DND-41 (cell line): ENCODE results near the gene ZNF536.
"Not testable (repeated sequence)": the region's sequence is repeated elsewhere in the genome, so short reads cannot be mapped to it uniquely, and the experiment has no call there.

ENCODE experiments used
- ATAC-seq: fragments of 200-7000 bp; cut with Tn5 transposase; 3 replicates; pipeline ENCODE4 v1.9.1; 2021; ENCODE audit warnings: low read depth; ENCODE audit not compliant: insufficient read depth
- DNase-seq: peaks from one replicate; pipeline ENCODE4 v3.0.0-alpha.2; 2020
- H2AFZ ChIP-seq: 2 replicates; pipeline ENCODE4 v1.6.0; 2012; ENCODE audit warnings: low read depth, low read length
- H3K27ac ChIP-seq: 2 replicates; pipeline ENCODE4 v1.5.1; 2012; ENCODE audit warnings: low read length, inconsistent platforms
- H3K27me3 ChIP-seq: fragments of 200-600 bp; sonication (generic); 2 replicates; pipeline ENCODE4 v1.6.0; 2012; ENCODE audit warnings: low read length, mild to moderate bottlenecking, inconsistent platforms; ENCODE audit not compliant: insufficient read depth, poor library complexity
- H3K36me3 ChIP-seq: 2 replicates; pipeline ENCODE4 v1.5.1; 2012; ENCODE audit warnings: low read length, inconsistent platforms; ENCODE audit not compliant: insufficient read depth
- H3K4me1 ChIP-seq: 2 replicates; pipeline ENCODE4 v1.5.1; 2012; ENCODE audit warnings: mild to moderate bottlenecking, low read length; ENCODE audit not compliant: insufficient read depth
- H3K4me2 ChIP-seq: 2 replicates; pipeline ENCODE4 v1.6.0; 2012; ENCODE audit warnings: mild to moderate bottlenecking, moderate library complexity, low read length, inconsistent platforms; ENCODE audit not compliant: insufficient read depth
- H3K4me3 ChIP-seq, 2 experiments: fragments of 200-600 bp in 1 of 2; shearing (Covaris generic) in 1 of 2; 2 replicates each; pipeline ENCODE4 v1.5.1; 2012 to 2016; ENCODE audit warnings: inconsistent platforms in 2 of 2, low read length in 2 of 2, mild to moderate bottlenecking in 2 of 2, low read depth in 1 of 2, moderate library complexity in 1 of 2
- H3K79me2 ChIP-seq: 2 replicates; pipeline ENCODE4 v1.6.0; 2012; ENCODE audit warnings: low read length, inconsistent platforms; ENCODE audit not compliant: insufficient read depth
- H3K9ac ChIP-seq: 2 replicates; pipeline ENCODE4 v1.6.0; 2012; ENCODE audit warnings: low read depth, mild to moderate bottlenecking, inconsistent platforms, low read length, moderate library complexity
- H3K9me3 ChIP-seq: 2 replicates; pipeline ENCODE4 v1.5.1; 2012; ENCODE audit warnings: low read length, moderate library complexity, mild to moderate bottlenecking, inconsistent platforms; ENCODE audit not compliant: insufficient read depth, severe bottlenecking
- H4K20me1 ChIP-seq: 2 replicates; pipeline ENCODE4 v1.6.0; 2012; ENCODE audit warnings: low read length; ENCODE audit not compliant: insufficient read depth
- CTCF ChIP-seq: IDR thresholded peaks from 2 replicates; pipeline ENCODE4 v1.5.1; 2012; ENCODE audit warnings: borderline replicate concordance, low read length, moderate library complexity, mild to moderate bottlenecking; ENCODE audit not compliant: poor library complexity, severe bottlenecking; ENCODE audit errors: extremely low read depth
- EZH2 ChIP-seq: IDR thresholded peaks from 3 replicates; pipeline ENCODE4 v1.6.1; 2012; ENCODE audit warnings: borderline replicate concordance, low read depth, mild to moderate bottlenecking, moderate library complexity, low read length, inconsistent platforms; ENCODE audit not compliant: severe bottlenecking

The ZNF536 gene

DNA sequence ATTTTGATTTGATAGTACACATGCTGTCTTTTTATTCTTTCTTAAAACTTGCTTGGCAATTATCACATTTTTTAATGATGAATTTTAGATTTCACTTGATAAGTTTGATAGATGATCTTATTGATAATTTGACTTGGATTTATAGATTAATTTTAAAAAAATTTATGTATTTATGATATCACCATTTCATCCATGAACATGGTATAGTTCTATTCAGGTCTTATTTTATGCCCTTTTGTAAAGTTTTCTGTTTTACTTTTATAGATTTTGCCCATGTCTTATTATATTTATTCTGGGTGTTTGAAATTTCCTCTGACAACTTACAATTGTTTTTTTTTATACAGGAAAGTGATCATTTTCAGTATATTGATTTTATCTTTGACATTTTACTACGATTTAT, 39.5 kb downstream of the ZNF536 start:
- DNase-seq (no peak), ATAC-seq (no peak)
- Histone ChIP-seq H3K36me3 (no peaks in the 10 kb centered on the region), H3K27ac (no peak overlapping the region), H3K79me2 (no peaks in the 10 kb centered on the region), H3K9ac (no peak overlapping the region), H3K4me1 (no peaks in the 10 kb centered on the region), H3K4me3 (no peak overlapping the region), H3K4me2 (no peak overlapping the region), H3K9me3 (no peaks in the 10 kb centered on the region), H4K20me1 (no peaks in the 10 kb centered on the region), H3K27me3 (no peaks in the 10 kb centered on the region), H2AFZ (no peak overlapping the region)
- TF ChIP-seq EZH2 (no peak), CTCF (no peak)

DNA sequence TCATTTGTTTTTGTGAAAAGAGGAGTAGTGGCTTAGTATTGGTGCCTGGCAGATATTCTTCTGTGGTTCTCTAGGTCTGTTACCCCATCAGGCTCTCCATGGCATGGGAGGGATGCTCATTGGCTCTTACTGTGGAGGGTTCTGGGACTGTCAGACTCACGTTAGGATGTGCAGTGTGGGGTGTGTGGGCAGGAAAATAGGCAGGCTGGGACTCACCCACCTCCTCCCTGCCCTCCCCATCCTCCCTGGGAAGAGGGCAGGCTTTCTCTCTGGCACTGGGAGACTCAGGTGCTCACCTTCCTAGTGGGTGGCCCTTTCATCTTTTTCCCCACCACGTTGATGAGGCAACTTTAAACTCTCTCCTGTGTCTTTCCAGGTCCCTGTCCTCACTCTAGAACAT, 44.2 kb downstream of the ZNF536 start:
- H3K79me2 ChIP-seq: no peaks in the 10 kb centered on the region
- DNase-seq (no peak), ATAC-seq (no peak)
- H3K4me1 ChIP-seq: no peaks in the 10 kb centered on the region
- H3K4me3 ChIP-seq: no peak overlapping the region
- no peaks in the 10 kb centered on the region for H3K36me3 ChIP-seq
- H3K9me3 ChIP-seq: no peaks in the 10 kb centered on the region
- H3K9ac ChIP-seq: no peak overlapping the region
- no peak for TF ChIP-seq CTCF
- no peak for TF ChIP-seq EZH2
- no peak overlapping the region for H2AFZ ChIP-seq
- H3K27ac ChIP-seq: no peak overlapping the region
- no peaks in the 10 kb centered on the region for H4K20me1 ChIP-seq
- H3K4me2 ChIP-seq: no peak overlapping the region
- no peaks in the 10 kb centered on the region for H3K27me3 ChIP-seq

GRCh38 chr19:30417166-30417565, 45.0 kb downstream of the ZNF536 start:
- not testable (repeated sequence) for H3K4me3 ChIP-seq, DNase-seq, H3K27ac ChIP-seq, ATAC-seq, H3K36me3 ChIP-seq, H3K4me2 ChIP-seq, H4K20me1 ChIP-seq, H3K9me3 ChIP-seq, H3K27me3 ChIP-seq, H3K79me2 ChIP-seq, H2AFZ ChIP-seq, H3K4me1 ChIP-seq, H3K9ac ChIP-seq

DNA sequence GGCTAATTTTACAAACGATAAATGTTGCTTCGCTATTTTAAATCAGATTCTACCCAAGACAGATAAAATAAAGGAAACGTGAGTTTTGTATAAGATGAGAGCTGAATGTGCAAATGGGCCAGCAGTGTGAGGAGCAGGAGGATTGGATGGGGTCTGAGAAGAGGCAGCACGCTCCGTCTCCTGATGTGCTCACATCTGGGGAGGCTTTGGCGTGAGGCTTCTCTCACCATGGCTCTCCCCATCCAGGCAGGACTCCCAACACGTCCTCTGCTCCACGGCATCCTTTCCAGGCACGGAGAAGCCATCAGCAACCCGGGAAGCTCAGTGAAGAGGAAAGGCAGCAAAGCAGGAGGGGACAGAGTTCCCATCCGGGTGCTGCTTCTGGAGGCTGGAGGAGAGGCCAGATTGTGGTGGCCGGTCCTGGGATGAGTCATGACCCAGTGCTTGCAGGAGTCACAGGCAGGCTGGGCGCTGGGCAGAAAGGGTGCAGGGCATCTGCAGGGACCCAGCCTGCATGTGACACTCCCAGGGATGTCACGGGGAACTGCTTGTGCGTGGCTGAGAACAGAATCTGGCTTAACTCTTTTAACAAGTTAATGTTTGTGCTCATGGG, 47.5 kb downstream of the ZNF536 start:
- Histone ChIP-seq H3K27me3 (no peaks in the 10 kb centered on the region), H3K4me1 (no peaks in the 10 kb centered on the region), H3K36me3 (no peaks in the 10 kb centered on the region), H3K9ac (no peak overlapping the region), H3K4me2 (no peak overlapping the region), H3K4me3 (no peak overlapping the region), H2AFZ (no peak overlapping the region), H3K27ac (no peak overlapping the region), H3K9me3 (no peaks in the 10 kb centered on the region), H3K79me2 (no peaks in the 10 kb centered on the region), H4K20me1 (no peaks in the 10 kb centered on the region)
- no peak for ATAC-seq
- DNase-seq: no peak
- TF ChIP-seq CTCF (no peak), EZH2 (no peak)
